DOHH2 (cell line): Measurements from ENCODE around the gene C8A.

ENCODE experiments used
- H3F3A ChIP-seq: fragments of 200-600 bp; sonication (generic), shearing (Covaris generic); 2 replicates; pipeline ENCODE4 v1.6.0; 2016; ENCODE audit warnings: antibody characterized with exemption, mild to moderate bottlenecking; ENCODE audit not compliant: control insufficient read depth, insufficient read depth
- H3K27ac ChIP-seq: fragments of 200-600 bp; sonication (generic); 2 replicates; pipeline ENCODE4 v1.5.1; 2014; ENCODE audit warnings: low read depth, mild to moderate bottlenecking, low read length, moderate library complexity
- H3K27me3 ChIP-seq: fragments of 200-600 bp; sonication (generic); 2 replicates; pipeline ENCODE4 v1.6.1; 2014; ENCODE audit warnings: mild to moderate bottlenecking, low read length, mixed read lengths; ENCODE audit not compliant: control insufficient read depth
- H3K36me3 ChIP-seq: fragments of 200-600 bp; sonication (generic); 2 replicates; pipeline ENCODE4 v1.6.1; 2014; ENCODE audit warnings: mild to moderate bottlenecking, low read length, moderate library complexity, mixed read lengths; ENCODE audit not compliant: control insufficient read depth
- H3K4me1 ChIP-seq: fragments of 200-600 bp; sonication (generic); 2 replicates; pipeline ENCODE4 v1.6.1; 2014; ENCODE audit warnings: mild to moderate bottlenecking, low read length, mixed read lengths; ENCODE audit not compliant: control insufficient read depth
- H3K4me2 ChIP-seq: fragments of 200-600 bp; sonication (generic); 2 replicates; pipeline ENCODE4 v1.6.0; 2014; ENCODE audit warnings: mild to moderate bottlenecking, low read length, moderate library complexity
- H3K4me3 ChIP-seq: fragments of 200-600 bp; sonication (generic); 2 replicates; pipeline ENCODE4 v1.5.1; 2014; ENCODE audit warnings: mild to moderate bottlenecking, low read length, mixed read lengths
- H3K79me2 ChIP-seq: fragments of 200-600 bp; sonication (generic); 2 replicates; pipeline ENCODE4 v1.6.1; 2014; ENCODE audit warnings: mild to moderate bottlenecking, low read length, mixed read lengths; ENCODE audit not compliant: control insufficient read depth
- H3K9me2 ChIP-seq: fragments of 200-600 bp; sonication (generic); replicated peaks from 2 replicates; pipeline ENCODE4 v1.6.1; 2014; ENCODE audit warnings: mild to moderate bottlenecking, low read length, mixed read lengths; ENCODE audit not compliant: control insufficient read depth
- H3K9me3 ChIP-seq: fragments of 200-600 bp; sonication (generic); 2 replicates; pipeline ENCODE4 v1.6.1; 2014; ENCODE audit warnings: antibody characterized with exemption, low read length, mixed read lengths; ENCODE audit not compliant: control insufficient read depth, insufficient read depth
- H4K20me1 ChIP-seq: fragments of 200-600 bp; sonication (generic); 2 replicates; pipeline ENCODE4 v1.6.0; 2014; ENCODE audit warnings: low read depth, mild to moderate bottlenecking, antibody characterized with exemption, low read length, moderate library complexity; ENCODE audit not compliant: control insufficient read depth, insufficient read depth
- CTCF ChIP-seq: fragments of 200-600 bp; sonication (generic); IDR thresholded peaks from one replicate; pipeline ENCODE4 v1.5.1; 2014; ENCODE audit warnings: antibody characterized with exemption, mild to moderate bottlenecking, low read depth, low read length; ENCODE audit not compliant: poor library complexity, severe bottlenecking
- EZH2phosphoT487 ChIP-seq: fragments of 200-600 bp; sonication (generic); IDR thresholded peaks from 2 replicates; pipeline ENCODE4 v1.6.1; 2017; ENCODE audit warnings: borderline replicate concordance, mild to moderate bottlenecking, antibody characterized with exemption, low read length, moderate library complexity, mixed read lengths

Gene C8A

GRCh38 chr1:56898879-56899278 is 44.3 kb downstream of the C8A start:
- Histone ChIP-seq H3K79me2 (no peaks in the 10 kb centered on the region), H3K4me1 (no peaks in the 10 kb centered on the region), H3K9me3 (no peaks in the 10 kb centered on the region), H3K36me3 (no peaks in the 10 kb centered on the region), H4K20me1 (no peaks in the 10 kb centered on the region), H3K9me2 (no peaks in the 10 kb centered on the region), H3K4me3 (no peak overlapping the region), H3F3A (no peaks in the 10 kb centered on the region), H3K4me2 (no peak overlapping the region), H3K27ac (no peak overlapping the region), H3K27me3 (no peaks in the 10 kb centered on the region)
- TF ChIP-seq CTCF (no peak), EZH2phosphoT487 (no peak)

- no peaks in the 10 kb centered on the region for H3F3A ChIP-seq
- no peaks in the 10 kb centered on the region for H4K20me1 ChIP-seq
- no peaks in the 10 kb centered on the region for H3K9me2 ChIP-seq
- no peak for TF ChIP-seq CTCF
- TF ChIP-seq EZH2phosphoT487: no peak
- no peaks in the 10 kb centered on the region for H3K36me3 ChIP-seq
- H3K27ac ChIP-seq: no peak overlapping the region
- H3K79me2 ChIP-seq: no peaks in the 10 kb centered on the region
- no peaks in the 10 kb centered on the region for H3K9me3 ChIP-seq
- H3K4me2 ChIP-seq: no peak overlapping the region
- H3K4me1 ChIP-seq: no peaks in the 10 kb centered on the region
- no peaks in the 10 kb centered on the region for H3K27me3 ChIP-seq
- H3K4me3 ChIP-seq: no peak overlapping the region
These were observed 47.1 kb downstream of the C8A start for GRCh38 chr1:56901716-56902115.

GRCh38 chr1:56903778-56904177 is 49.2 kb downstream of the C8A start:
- no peaks in the 10 kb centered on the region for H3K9me2 ChIP-seq
- no peaks in the 10 kb centered on the region for H3K4me1 ChIP-seq
- H3K79me2 ChIP-seq: no peaks in the 10 kb centered on the region
- H3K27ac ChIP-seq: no peak overlapping the region
- no peaks in the 10 kb centered on the region for H3K9me3 ChIP-seq
- H4K20me1 ChIP-seq: no peaks in the 10 kb centered on the region
- no peak overlapping the region for H3K4me2 ChIP-seq
- no peaks in the 10 kb centered on the region for H3K36me3 ChIP-seq
- TF ChIP-seq EZH2phosphoT487 (no peak), CTCF (no peak)
- H3F3A ChIP-seq: no peaks in the 10 kb centered on the region
- no peaks in the 10 kb centered on the region for H3K27me3 ChIP-seq
- no peak overlapping the region for H3K4me3 ChIP-seq
